ENCODE results near the gene TBX4.
A peak's percentile ranks its signal among the peaks of the same experiment; 100 is the strongest.

The TBX4 gene

GRCh38 chr17:61451538-61452300, 503 bp upstream of the TBX4 start:
- no peak overlapping the region for H3K27ac Mint-ChIP-seq

DNA sequence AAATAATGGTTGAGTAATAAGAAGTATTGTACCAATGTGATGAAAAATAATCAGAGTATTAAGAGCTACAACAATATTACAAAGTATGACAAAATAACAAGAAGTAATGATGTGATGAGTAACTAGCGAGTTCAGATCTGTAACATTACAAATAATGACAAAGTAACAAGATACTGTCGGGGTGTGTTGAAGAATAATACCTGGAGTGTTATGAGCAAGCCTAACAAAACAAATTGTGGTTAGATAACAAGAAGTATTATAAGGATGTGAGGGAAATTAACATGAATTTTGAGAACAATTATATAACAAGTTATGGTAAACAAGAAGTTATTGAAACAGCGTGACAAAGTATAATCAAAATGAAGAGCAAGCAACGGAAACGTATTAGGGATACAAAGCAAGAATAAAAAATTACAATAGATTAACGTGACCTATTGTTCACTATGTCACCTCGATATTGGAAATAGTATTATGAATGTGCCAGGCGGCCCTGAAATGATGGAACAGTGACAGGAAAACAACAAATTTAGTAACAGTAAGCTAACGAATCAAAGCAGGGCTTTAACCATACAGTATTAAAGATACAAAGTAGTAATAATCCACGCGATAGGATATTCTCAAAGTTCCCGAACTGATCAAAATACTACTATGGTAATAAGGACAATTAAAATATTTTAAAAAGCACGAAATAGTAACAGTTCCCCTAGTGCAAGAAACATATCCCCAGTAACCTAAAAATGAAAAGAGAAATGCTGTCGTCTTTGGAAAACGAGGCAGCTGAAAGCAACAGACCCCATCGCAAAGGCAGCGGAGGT, 1.6 kb downstream of the TBX4 start:
- no peak overlapping the region for H3K27ac Mint-ChIP-seq
- H3K4me1 Mint-ChIP-seq (ENCODE audit: low read depth): peaks cover 37% of the 10 kb centered on the region

More at GRCh38 chr17:61451538-61452300, 503 bp upstream of the TBX4 start:
- Mint-ChIP-seq H3K4me1 (ENCODE audit: low read depth) (peaks cover 24% of the 10 kb centered on the region), H3K27me3 (peaks cover 77% of the 10 kb centered on the region), H3K36me3 (ENCODE audit: low read depth) (no peaks in the 10 kb centered on the region), H3K4me3 (no peak overlapping the region), H3K9me3 (no peaks in the 10 kb centered on the region)
- DNase-seq: no peak

DNA sequence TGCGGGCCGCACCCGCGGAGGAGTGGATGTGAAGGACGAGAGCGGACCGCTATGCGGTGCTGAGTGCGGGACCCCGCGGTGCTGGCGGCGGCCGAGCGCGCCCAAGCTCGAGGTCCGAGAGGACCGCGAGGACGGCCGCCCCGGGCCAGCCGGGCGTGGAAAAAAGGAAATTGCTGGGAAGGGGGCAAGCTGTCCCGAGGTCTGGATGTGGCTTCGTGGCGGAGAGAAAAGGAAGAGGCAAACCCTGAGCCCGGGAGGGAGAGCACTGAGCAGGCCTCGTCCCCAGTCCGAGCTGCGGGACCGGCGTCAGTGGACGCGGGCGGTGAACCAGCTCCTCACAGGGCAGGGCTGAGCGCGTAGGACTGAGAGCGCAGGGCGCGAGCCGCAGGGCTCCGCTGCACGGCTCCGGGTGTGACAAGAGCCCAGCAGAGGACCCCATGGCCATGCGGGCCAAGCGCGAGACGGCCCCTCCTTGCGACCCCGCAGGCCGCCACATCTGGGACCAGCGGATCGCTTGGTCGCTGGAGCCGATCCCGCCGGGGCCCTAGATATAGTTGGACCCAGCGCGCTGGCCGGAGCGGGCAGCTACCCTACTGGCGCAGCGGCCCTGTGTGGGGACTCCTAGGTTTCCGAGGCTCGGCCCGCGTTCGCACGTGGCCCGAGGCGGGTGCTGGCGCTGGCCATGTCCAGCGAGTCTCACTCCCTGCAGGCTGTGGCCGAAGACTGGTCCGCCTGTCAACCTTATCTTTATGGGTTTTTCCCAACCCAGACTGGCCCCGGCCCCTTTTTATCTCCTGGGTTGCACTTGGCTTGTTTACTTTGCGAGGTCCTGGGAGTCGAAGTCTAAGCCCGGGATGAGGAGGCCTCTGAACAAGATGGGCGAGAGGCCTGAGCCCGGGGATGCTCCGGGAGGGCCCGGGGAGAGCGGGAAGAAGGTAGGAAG, 2.4 kb downstream of the TBX4 start:
- H3K27ac Mint-ChIP-seq: peak overlapping the region; percentile 61

More for the DNA sequence above, 1.6 kb downstream of the TBX4 start:
- H3K9me3 Mint-ChIP-seq: no peaks in the 10 kb centered on the region
- H3K27me3 Mint-ChIP-seq: peaks cover 83% of the 10 kb centered on the region
- H3K4me3 Mint-ChIP-seq: peak overlapping the region; percentile 32
- no peaks in the 10 kb centered on the region for H3K36me3 Mint-ChIP-seq (ENCODE audit: low read depth)
- DNase-seq: no peak

GRCh38 chr17:61455324-61456060, 3.3 kb downstream of the TBX4 start:
- no peaks in the 10 kb centered on the region for H3K36me3 Mint-ChIP-seq (ENCODE audit: low read depth)
- no peak for DNase-seq
- H3K4me3 Mint-ChIP-seq: no peak overlapping the region
- H3K9me3 Mint-ChIP-seq: no peaks in the 10 kb centered on the region
- H3K27ac Mint-ChIP-seq: no peak overlapping the region
- peaks cover 38% of the 10 kb centered on the region for H3K4me1 Mint-ChIP-seq (ENCODE audit: low read depth)
- H3K27me3 Mint-ChIP-seq: peaks cover 84% of the 10 kb centered on the region

More for the DNA sequence above, 2.4 kb downstream of the TBX4 start:
- Mint-ChIP-seq H3K9me3 (no peaks in the 10 kb centered on the region), H3K4me1 (ENCODE audit: low read depth) (peaks cover 37% of the 10 kb centered on the region), H3K27me3 (peaks cover 84% of the 10 kb centered on the region), H3K4me3 (peak overlapping the region; percentile 32), H3K36me3 (ENCODE audit: low read depth) (no peaks in the 10 kb centered on the region)
- DNase-seq: no peak

- Mint-ChIP-seq H3K36me3 (ENCODE audit: low read depth) (no peaks in the 10 kb centered on the region), H3K27ac (no peak overlapping the region), H3K4me1 (ENCODE audit: low read depth) (peaks cover 39% of the 10 kb centered on the region), H3K9me3 (no peaks in the 10 kb centered on the region), H3K27me3 (peaks cover 84% of the 10 kb centered on the region), H3K4me3 (no peak overlapping the region)
- no peak for DNase-seq
Measured at GRCh38 chr17:61456061-61456681, 3.9 kb downstream of the TBX4 start.

DNA sequence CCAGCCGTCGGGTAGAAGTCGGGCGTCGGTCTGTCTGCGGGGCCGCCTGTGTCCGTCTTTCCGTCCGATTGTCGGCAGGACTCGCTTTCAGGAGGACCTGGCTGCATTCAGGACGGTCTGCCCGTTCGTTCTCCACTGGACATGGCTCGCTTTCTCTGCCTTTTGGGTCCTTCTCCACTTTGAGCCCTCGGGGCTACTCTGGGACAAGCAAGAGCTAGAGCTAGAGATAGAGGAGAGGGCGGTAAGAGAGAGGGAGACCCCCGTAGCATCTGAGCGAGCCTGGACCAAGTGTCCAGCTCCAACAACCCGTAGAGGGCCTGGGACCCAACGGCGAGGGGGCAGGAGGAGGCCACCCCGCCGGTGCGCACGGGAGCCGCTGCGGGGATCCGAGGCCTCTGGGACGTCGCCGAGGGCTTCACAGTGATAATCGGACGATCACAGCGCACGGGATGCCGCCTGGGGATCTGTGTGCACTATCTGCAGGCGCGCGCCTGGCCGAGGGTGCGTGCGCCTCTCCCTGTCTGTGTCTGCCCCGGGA, 4.5 kb downstream of the TBX4 start:
- H3K27me3 Mint-ChIP-seq: peaks cover 88% of the 10 kb centered on the region
- no peak overlapping the region for H3K27ac Mint-ChIP-seq
- DNase-seq: no peak
- H3K4me3 Mint-ChIP-seq: peak overlapping the region; percentile 53
- H3K36me3 Mint-ChIP-seq (ENCODE audit: low read depth): no peaks in the 10 kb centered on the region
- H3K4me1 Mint-ChIP-seq (ENCODE audit: low read depth): peaks cover 43% of the 10 kb centered on the region
- H3K9me3 Mint-ChIP-seq: no peaks in the 10 kb centered on the region

- no peak overlapping the region for H3K27ac Mint-ChIP-seq
- peaks cover 92% of the 10 kb centered on the region for H3K27me3 Mint-ChIP-seq
- H3K9me3 Mint-ChIP-seq: no peaks in the 10 kb centered on the region
- no peak for DNase-seq
- peaks cover 46% of the 10 kb centered on the region for H3K4me1 Mint-ChIP-seq (ENCODE audit: low read depth)
- peak overlapping the region; percentile 53 for H3K4me3 Mint-ChIP-seq
- H3K36me3 Mint-ChIP-seq (ENCODE audit: low read depth): no peaks in the 10 kb centered on the region
Measured at GRCh38 chr17:61457226-61457983, 5.2 kb downstream of the TBX4 start.

GRCh38 chr17:61458000-61458399, 5.8 kb downstream of the TBX4 start:
- Mint-ChIP-seq H3K27me3 (peaks cover 92% of the 10 kb centered on the region), H3K9me3 (no peaks in the 10 kb centered on the region), H3K4me3 (no peak overlapping the region), H3K27ac (no peak overlapping the region), H3K36me3 (ENCODE audit: low read depth) (no peaks in the 10 kb centered on the region), H3K4me1 (ENCODE audit: low read depth) (peaks cover 45% of the 10 kb centered on the region)
- peak; percentile 14 for DNase-seq

DNA sequence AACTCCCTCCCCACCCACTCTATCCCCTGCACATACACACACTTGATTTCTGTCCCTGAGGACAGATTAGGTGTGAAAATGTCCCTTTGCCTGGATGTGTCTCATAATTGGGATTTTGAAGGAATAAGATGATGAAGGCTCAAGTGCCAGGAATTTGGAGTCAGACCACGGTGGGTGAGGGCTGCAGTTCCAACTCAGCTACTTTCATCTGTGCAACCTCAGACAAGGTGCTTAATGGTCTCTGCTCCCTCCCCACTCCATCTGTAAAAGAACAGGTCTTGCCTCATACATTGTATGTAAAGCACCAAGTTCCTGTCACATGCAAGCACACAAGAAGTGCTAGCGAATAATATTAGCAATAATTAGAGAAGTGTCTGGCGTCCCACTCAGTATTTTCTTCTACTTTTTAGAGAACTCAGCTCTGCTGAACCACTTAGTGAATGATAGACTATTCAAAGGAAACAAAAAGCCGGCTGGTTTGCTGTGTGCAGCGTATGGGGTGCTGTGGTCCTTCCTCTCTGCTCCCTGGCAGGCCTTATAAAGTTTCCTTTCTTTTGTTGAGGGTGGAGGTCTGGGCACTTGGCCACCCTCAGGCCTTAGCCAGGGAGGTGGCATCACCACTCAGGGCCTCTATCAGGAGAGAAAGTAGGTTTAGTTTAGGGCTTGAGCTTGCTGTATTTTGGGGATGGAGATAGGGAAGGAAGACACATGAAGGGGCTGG, 6.4 kb downstream of the TBX4 start:
- H3K36me3 Mint-ChIP-seq (ENCODE audit: low read depth): no peaks in the 10 kb centered on the region
- H3K27me3 Mint-ChIP-seq: peaks cover 93% of the 10 kb centered on the region
- peak; percentile 23 for DNase-seq
- no peak overlapping the region for H3K27ac Mint-ChIP-seq
- H3K4me3 Mint-ChIP-seq: no peak overlapping the region
- peaks cover 43% of the 10 kb centered on the region for H3K4me1 Mint-ChIP-seq (ENCODE audit: low read depth)
- H3K9me3 Mint-ChIP-seq: no peaks in the 10 kb centered on the region

GRCh38 chr17:61459142-61459809, 7.1 kb downstream of the TBX4 start:
- no peaks in the 10 kb centered on the region for H3K36me3 Mint-ChIP-seq (ENCODE audit: low read depth)

DNA sequence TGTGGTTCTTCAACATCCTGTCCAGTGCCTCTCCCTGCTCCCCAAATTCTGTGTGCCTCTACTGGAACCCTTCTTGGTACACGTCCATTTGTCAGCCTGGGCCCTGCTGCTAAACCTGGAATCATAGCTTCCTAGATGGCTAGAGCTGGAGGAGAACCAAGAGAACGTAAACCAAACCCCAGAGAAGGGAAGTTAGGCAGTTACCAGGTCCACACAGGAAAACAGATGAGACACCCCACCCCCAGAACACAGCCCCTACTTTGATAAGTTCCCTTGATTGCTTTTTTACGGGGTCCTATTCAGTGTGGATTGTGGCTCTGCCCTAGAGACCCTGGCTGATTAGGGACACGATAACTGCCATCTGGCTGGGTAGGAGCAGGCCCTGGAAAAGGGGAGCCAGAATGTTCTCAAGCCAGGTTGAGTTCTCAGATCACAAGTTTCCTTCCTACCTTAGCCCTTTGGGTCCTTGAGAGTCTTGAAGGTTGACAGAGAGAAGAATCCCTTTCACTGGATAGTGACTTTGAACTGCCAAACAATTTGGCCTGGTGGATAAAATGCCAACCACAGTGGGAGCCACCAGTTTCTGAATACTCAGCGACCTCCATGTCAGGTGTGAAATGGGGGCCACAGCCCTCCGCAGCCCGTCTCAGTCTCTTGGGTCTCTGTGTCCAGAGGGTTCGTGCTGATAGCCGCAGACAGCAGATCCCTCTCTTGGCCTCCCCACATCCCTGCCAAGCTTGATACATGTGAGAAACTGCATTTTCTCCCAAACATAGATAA, 7.9 kb downstream of the TBX4 start:
- Mint-ChIP-seq H3K4me1 (ENCODE audit: low read depth) (peaks cover 33% of the 10 kb centered on the region), H3K9me3 (no peaks in the 10 kb centered on the region), H3K36me3 (ENCODE audit: low read depth) (no peaks in the 10 kb centered on the region), H3K27ac (no peak overlapping the region), H3K4me3 (no peak overlapping the region), H3K27me3 (peaks cover 85% of the 10 kb centered on the region)
- peak; percentile 19 for DNase-seq

More at GRCh38 chr17:61459142-61459809, 7.1 kb downstream of the TBX4 start:
- no peak overlapping the region for H3K27ac Mint-ChIP-seq
- peaks cover 36% of the 10 kb centered on the region for H3K4me1 Mint-ChIP-seq (ENCODE audit: low read depth)
- H3K9me3 Mint-ChIP-seq: no peaks in the 10 kb centered on the region
- H3K27me3 Mint-ChIP-seq: peaks cover 88% of the 10 kb centered on the region
- no peak for DNase-seq
- no peak overlapping the region for H3K4me3 Mint-ChIP-seq

All from activated T-cell treated with anti-CD3 and anti-CD28 coated beads, Interleukin-2, amount 50 U/mL, for 24 hours (primary cell).